ENCODE measurements around the gene VSIG10. TPM values are rescaled to one million over a fixed set of nuclear protein-coding genes. Genes with fewer than 3 reads are reported as not detected.
A peak's percentile ranks its signal among the peaks of the same experiment; 100 is the strongest.

The VSIG10 gene
- total and polyA plus RNA-seq, 2 of the 13 experiments (the other 11 are each of a cell fraction or from before 2014, with no cell fraction given): 25.6 to 42.5 TPM

DNA sequence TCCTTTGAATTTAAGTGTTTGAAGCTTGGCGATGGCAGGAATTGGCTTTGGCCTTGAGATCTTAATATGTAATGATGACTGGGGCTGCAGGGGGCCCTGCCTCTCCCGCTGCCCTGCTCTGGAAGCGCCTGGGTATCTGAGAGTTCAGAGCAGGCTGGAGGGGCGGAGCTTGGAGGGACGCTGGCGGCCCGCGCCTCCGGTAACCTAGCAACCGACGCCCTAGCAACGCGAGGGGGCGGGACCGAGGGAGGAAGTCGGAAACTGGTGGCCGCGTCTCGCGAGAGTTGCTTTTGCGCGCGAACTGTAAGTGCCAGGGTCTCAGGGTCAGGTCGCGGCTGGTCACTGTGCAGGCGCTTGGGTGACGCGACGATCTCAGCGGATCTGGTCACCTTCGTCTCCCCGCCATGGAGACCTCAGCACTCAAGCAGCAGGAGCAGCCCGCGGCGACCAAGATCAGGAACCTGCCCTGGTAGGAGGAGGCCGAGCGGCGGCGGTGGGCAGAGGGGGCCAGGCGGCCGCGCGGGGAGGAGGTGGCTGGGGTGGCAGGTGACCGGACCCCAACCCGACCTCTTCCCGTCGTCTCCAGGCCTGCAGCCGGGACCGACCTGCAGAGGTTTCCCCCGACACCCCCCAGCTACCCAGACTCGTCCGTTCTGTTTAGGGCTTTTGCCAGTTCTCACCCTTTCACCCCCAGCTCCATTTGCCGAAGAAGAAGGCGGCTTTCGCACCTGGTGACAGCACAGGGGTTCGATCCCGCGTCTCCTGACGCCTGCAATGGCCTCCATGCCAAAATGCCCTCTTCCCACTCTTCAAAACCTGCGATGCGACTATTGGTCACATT lies 87.2 kb downstream of the VSIG10 start, which contains the start of gene RFC5 (continued):
- no peak for TF ChIP-seq ELF4 (CRISPR knock-in tag; IDR thresholded peaks at IDR 0.05; ENCODE audit: borderline replicate concordance)
- TF ChIP-seq GABPA (IDR thresholded peaks at IDR 0.05; ENCODE audit: low read depth, low read length): peak; percentile 72
- TF ChIP-seq GABPA (CRISPR knock-in tag; IDR thresholded peaks at IDR 0.05; ENCODE audit: low read depth): peak; percentile 92
- no peak for TF ChIP-seq ZNF224 (CRISPR knock-in tag; IDR thresholded peaks at IDR 0.05)
- no peak for TF ChIP-seq NR2F2 (IDR thresholded peaks at IDR 0.05; ENCODE audit: borderline replicate concordance, low read depth)
- TF ChIP-seq, protein P1, sequence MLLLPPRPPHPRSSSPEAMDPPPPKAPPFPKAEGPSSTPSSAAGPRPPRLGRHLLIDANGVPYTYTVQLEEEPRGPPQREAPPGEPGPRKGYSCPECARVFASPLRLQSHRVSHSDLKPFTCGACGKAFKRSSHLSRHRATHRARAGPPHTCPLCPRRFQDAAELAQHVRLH (CRISPR knock-in tag; IDR thresholded peaks at IDR 0.05; ENCODE audit: borderline replicate concordance, low read depth): 0 out of 2 replicates have a peak, but pooled peaks have one; percentile 41
- TF ChIP-seq, protein P2, sequence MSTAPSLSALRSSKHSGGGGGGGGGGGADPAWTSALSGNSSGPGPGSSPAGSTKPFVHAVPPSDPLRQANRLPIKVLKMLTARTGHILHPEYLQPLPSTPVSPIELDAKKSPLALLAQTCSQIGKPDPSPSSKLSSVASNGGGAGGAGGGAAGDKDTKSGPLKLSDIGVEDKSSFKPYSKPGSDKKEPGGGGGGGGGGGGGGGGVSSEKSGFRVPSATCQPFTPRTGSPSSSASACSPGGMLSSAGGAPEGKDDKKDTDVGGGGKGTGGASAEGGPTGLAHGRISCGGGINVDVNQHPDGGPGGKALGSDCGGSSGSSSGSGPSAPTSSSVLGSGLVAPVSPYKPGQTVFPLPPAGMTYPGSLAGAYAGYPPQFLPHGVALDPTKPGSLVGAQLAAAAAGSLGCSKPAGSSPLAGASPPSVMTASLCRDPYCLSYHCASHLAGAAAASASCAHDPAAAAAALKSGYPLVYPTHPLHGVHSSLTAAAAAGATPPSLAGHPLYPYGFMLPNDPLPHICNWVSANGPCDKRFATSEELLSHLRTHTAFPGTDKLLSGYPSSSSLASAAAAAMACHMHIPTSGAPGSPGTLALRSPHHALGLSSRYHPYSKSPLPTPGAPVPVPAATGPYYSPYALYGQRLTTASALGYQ (CRISPR knock-in tag; IDR thresholded peaks at IDR 0.05): no peak
- TF ChIP-seq HIC2 (CRISPR knock-in tag; IDR thresholded peaks at IDR 0.05; ENCODE audit: low read depth): 0 out of 2 replicates have a peak, but pooled peaks have one; percentile 44
- TF ChIP-seq ELF1 (CRISPR knock-in tag; IDR thresholded peaks at IDR 0.05): peak; percentile 92
- TF ChIP-seq CENPBD1 (CRISPR knock-in tag; IDR thresholded peaks at IDR 0.05; ENCODE audit: borderline replicate concordance, low read depth): no peak; the same call in 1 of the 2 replicates
- no peak for TF ChIP-seq ZNF253 (CRISPR knock-in tag; IDR thresholded peaks at IDR 0.05; ENCODE audit: borderline replicate concordance)
- TF ChIP-seq RFXANK (CRISPR knock-in tag; IDR thresholded peaks at IDR 0.05): no peak
- TF ChIP-seq SMARCC2 (IDR thresholded peaks at IDR 0.05): no peak
- no peak for TF ChIP-seq ZNF484 (CRISPR knock-in tag; IDR thresholded peaks at IDR 0.05; ENCODE audit: borderline replicate concordance, low read depth)
- peak; percentile 73 for TF ChIP-seq SP4 (CRISPR knock-in tag; IDR thresholded peaks at IDR 0.05)
- TF ChIP-seq TSC22D2 (CRISPR knock-in tag; IDR thresholded peaks at IDR 0.05; ENCODE audit: borderline replicate concordance): peak; percentile 61; the same call in 1 of the 2 replicates
- no peak for TF ChIP-seq ZFP90 (CRISPR knock-in tag; IDR thresholded peaks at IDR 0.05; ENCODE audit: borderline replicate concordance)
- peak; percentile 36; the same call in 1 of the 2 replicates for TF ChIP-seq ZNF788 (CRISPR knock-in tag; IDR thresholded peaks at IDR 0.05; ENCODE audit: borderline replicate concordance)
- TF ChIP-seq ARNT (IDR thresholded peaks at IDR 0.05): no peak
- no peak for TF ChIP-seq RFXAP (CRISPR knock-in tag; IDR thresholded peaks at IDR 0.05; ENCODE audit: borderline replicate concordance)
- TF ChIP-seq ZBTB2 (CRISPR knock-in tag; IDR thresholded peaks at IDR 0.05; ENCODE audit: low read depth): 0 out of 2 replicates have a peak, but pooled peaks have one; percentile 31
- TF ChIP-seq SNRNP70 (IDR thresholded peaks at IDR 0.05; ENCODE audit: low read depth, low read length): no peak
- peak; percentile 44; the same call in 1 of the 2 replicates for TF ChIP-seq CREM (IDR thresholded peaks at IDR 0.05)
- TF ChIP-seq CREM (CRISPR knock-in tag; IDR thresholded peaks at IDR 0.05): no peak
- peak; percentile 35 for TF ChIP-seq ZNF781 (CRISPR knock-in tag; IDR thresholded peaks at IDR 0.05; ENCODE audit: borderline replicate concordance, not compliant biosample characterization)
